Heart right ventricle (tissue), 16 donors: Measurements from ENCODE around the gene ARL4A. TPM values are rescaled to one million over a fixed set of nuclear protein-coding genes. Genes with fewer than 3 reads are reported as not detected.

ENCODE experiments used
- ATAC-seq, 8 donors: fragments of 200-7000 bp; cut with Tn5 transposase; one replicate each; pipeline ENCODE4 v1.9.1; 2020; ENCODE audit warnings: mild to moderate bottlenecking in 8 of 8, moderate library complexity in 8 of 8, moderate number of reproducible peaks in 1 of 8
- DNase-seq, 2 donors: peaks; one replicate each; pipeline ENCODE4 v3.0.0-alpha.2; 2020
- H3K27ac ChIP-seq, 10 donors: fragments of 200-600 bp; sonication (generic) in 2 of 10; one replicate each; pipeline versions ENCODE4 v1.5.0 to v1.8.0; 2020 to 2022; ENCODE audit warnings: mild to moderate bottlenecking in 3 of 10
- H3K27me3 ChIP-seq, 7 donors: fragments of 200-600 bp; one replicate each; pipeline ENCODE4 v1.8.0; 2021 to 2022; ENCODE audit warnings: mild to moderate bottlenecking in 2 of 7
- H3K36me3 ChIP-seq, 9 donors: fragments of 200-600 bp; sonication (generic) in 1 of 9; one replicate each; pipeline versions ENCODE4 v1.5.0 to v1.8.0; 2020 to 2022; ENCODE audit warnings: mild to moderate bottlenecking in 2 of 9
- H3K4me1 ChIP-seq, 9 donors: fragments of 200-600 bp; sonication (generic) in 1 of 9; one replicate each; pipeline versions ENCODE4 v1.5.0 to v1.8.0; 2020 to 2022; ENCODE audit warnings: mild to moderate bottlenecking in 4 of 9
- H3K4me3 ChIP-seq, 10 donors: fragments of 200-600 bp; sonication (generic) in 2 of 10; one replicate each; pipeline versions ENCODE4 v1.5.0 to v1.8.0; 2020 to 2022; ENCODE audit warnings: mild to moderate bottlenecking in 7 of 10, moderate library complexity in 2 of 10
- H3K9me3 ChIP-seq, 11 donors: fragments of 200-600 bp in 10 of 11; sonication (generic) in 2 of 11; one replicate each; pipeline versions ENCODE4 v1.5.0 to v1.8.0; 2013 to 2022; ENCODE audit warnings: mild to moderate bottlenecking in 2 of 11, control low read depth in 1 of 11, moderate library complexity in 1 of 11
- CTCF ChIP-seq, 9 donors: fragments of 200-600 bp; sonication (generic) in 2 of 9; IDR thresholded peaks; one replicate each; pipeline versions ENCODE4 v1.5.0 to v1.8.0; 2021 to 2022; ENCODE audit warnings: antibody characterized with exemption in 9 of 9, mild to moderate bottlenecking in 5 of 9, moderate library complexity in 1 of 9
- WGBS, 2 donors: extraction: QIAGEN DNeasy Blood & Tissue Kit; methylation state at CpG; one replicate each; pipeline ENCODE4 v1.1.7; 2013; ENCODE audit warnings: inconsistent platforms in 1 of 2; 5-methylcytosine and 5-hydroxymethylcytosine counted together
- intact Hi-C, 10 donors: fragments of 100-400 bp; cut with DNase I; formaldehyde crosslinking; loops; one replicate each; pipeline versions ENCODE4 v1.11.1 to v1.14.2; 2022
- polyA plus RNA-seq, 2 donors: library from polyadenylated mRNA; stranded (reverse); fragments of 200-250 nt; gene quantifications; one replicate each; pipeline ENCODE4 v1.2.3, GENCODE V29; 2013
- total RNA-seq, 10 donors: library from RNA; stranded (reverse); fragmentation: NEBNext Ultra II Directional in 3 of 10; extraction: Animal tissue kit (Norgen Biotek cat#: 25700) in 3 of 10; gene quantifications; one replicate each; pipeline versions ENCODE4 v1.2.1 to v1.2.4, GENCODE V29; 2021 to 2023
- donor health status: Arrhythmogenic right ventricular cardiomyopathy.
- donor health status: ischemic (EF 13 %, LVEDD 7.1; RV severe dilation, severe dysfunction).
- donor health status: healthy with polysubstance abuse.
- donor health status: DM: no; HTN: yes; CAD: no.
- donor health status: DM: no; HTN: no; CAD: no.
- donor health status: ischemic (EF 25% LVEDD 6.9; RV normal size, moderate dysfunction).
- donor health status: ischemic (EF 25% LVEDD 5.7; RV mildly dilated, moderate dysfunction).
- donor health status: healthy.
- donor health status: DM: yes; HTN: yes; CAD: no.
- donor health status: Ischemic cardiomyopathy.
- donor health status: ischemic (EF 35%, LVEDD 5.7; RV mildly dilated, moderate dysfunction).
- donor health status: nonischemic (EF 11% LVEDD 7.7; RV severe dilation, severe dysfunction).
- donor health status: DM: yes; HTN: yes; CAD: no.
- donor health status: PGD.
- donor health status: ischemic (EF 29% LVEDD 5.4; RV normal size, mild dysfunction).
- donor health status: nonischemic (EF 23%, LVEDD 6.1; RV moderate dilation, normal function).

Gene ARL4A
- total and polyA plus RNA-seq, 12 donors: 6.9 to 21.4 (median 12.9) TPM

- no peak for TF ChIP-seq CTCF (IDR thresholded peaks at IDR 0.05)
Observed at GRCh38 chr7:12727455-12728191, 40.2 kb downstream of the ARL4A start.

GRCh38 chr7:12728192-12728538 is 40.7 kb downstream of the ARL4A start:
- no peaks in the 10 kb centered on the region for H3K9me3 ChIP-seq
- ATAC-seq: peak; percentile 60 to 84 (median 81)
- H3K36me3 ChIP-seq: no peaks in the 10 kb centered on the region
- DNase-seq: peak in 1 of 2 donors; percentile 43
- WGBS, 2 donors: 48 to 50% methylated on average over 2 of the region's 2 CpGs
- H3K27me3 ChIP-seq: no peaks in the 10 kb centered on the region
- H3K4me1 ChIP-seq: peaks cover 0 to 57% (median 41%) of the 10 kb centered on the region in 9 donors
- H3K4me3 ChIP-seq: no peak overlapping the region
- peak overlapping the region; percentile 19 to 83 (median 68) for H3K27ac ChIP-seq
- intact Hi-C loops: loop anchor here in 3 of 10 donors (5.0 kb wide), 1 partner anchor 41 kb away; the partner anchor contains the start of gene ARL4A (in 3 of the 3)
- no peak for TF ChIP-seq CTCF (IDR thresholded peaks at IDR 0.05)

More at GRCh38 chr7:12727455-12728191, 40.2 kb downstream of the ARL4A start:
- H3K4me3 ChIP-seq: peak overlapping the region in 2 of 10 donors; percentile 31 to 41
- WGBS, 2 donors: 40 to 46% methylated on average over 8 of the region's 8 CpGs
- ATAC-seq (peak in 5 of 8 donors; percentile 27 to 60 (median 38)), DNase-seq (peak in 1 of 2 donors; percentile 13)
- no peaks in the 10 kb centered on the region for H3K36me3 ChIP-seq
- no peaks in the 10 kb centered on the region for H3K9me3 ChIP-seq
- intact Hi-C loops: loop anchor here in 3 of 10 donors (5.0 kb wide), 1 partner anchor 40 kb away; the partner anchor contains the start of gene ARL4A (in 3 of the 3)
- no peaks in the 10 kb centered on the region for H3K27me3 ChIP-seq
- peaks cover 0 to 61% (median 47%) of the 10 kb centered on the region in 9 donors for H3K4me1 ChIP-seq
- peak overlapping the region in 9 of 10 donors; percentile 19 to 83 (median 74) for H3K27ac ChIP-seq

GRCh38 chr7:12729112-12729511 is 41.7 kb downstream of the ARL4A start:
- TF ChIP-seq CTCF (IDR thresholded peaks at IDR 0.05): no peak
- peaks cover 0 to 57% (median 41%) of the 10 kb centered on the region in 9 donors for H3K4me1 ChIP-seq
- 27 to 41% methylated on average over 7 of the region's 7 CpGs for WGBS, 2 donors
- intact Hi-C loops: loop anchor here in 4 of 10 donors (1.0 to 5.0 kb wide), 2 partner anchors 42 kb away; partner anchors contain the start of gene ARL4A (in 4 of the 4)
- peak overlapping the region; percentile 19 to 83 (median 68) for H3K27ac ChIP-seq
- DNase-seq (peak; percentile 71 to 88), ATAC-seq (peak; percentile 73 to 90 (median 84))
- no peaks in the 10 kb centered on the region for H3K27me3 ChIP-seq
- H3K4me3 ChIP-seq: peak overlapping the region in 2 of 10 donors; percentile 6 to 14
- H3K36me3 ChIP-seq: no peaks in the 10 kb centered on the region
- H3K9me3 ChIP-seq: no peaks in the 10 kb centered on the region

- intact Hi-C loops: no loop called here
Observed at GRCh38 chr7:12730523-12730922, 43.1 kb downstream of the ARL4A start.

More at GRCh38 chr7:12730523-12730922, 43.1 kb downstream of the ARL4A start:
- 35 to 58% methylated on average over 2 of the region's 2 CpGs for WGBS, 2 donors
- Histone ChIP-seq H3K4me3 (no peak overlapping the region), H3K9me3 (no peaks in the 10 kb centered on the region), H3K27ac (peak overlapping the region in 1 of 10 donors; percentile 61), H3K36me3 (no peaks in the 10 kb centered on the region), H3K4me1 (peaks cover 0 to 65% (median 41%) of the 10 kb centered on the region in 9 donors), H3K27me3 (no peaks in the 10 kb centered on the region)
- no peak for DNase-seq
- no peak for TF ChIP-seq CTCF (IDR thresholded peaks at IDR 0.05)
- ATAC-seq: no peak
